ENCODE data around the gene ASB18. TPM values are rescaled to one million over a fixed set of nuclear protein-coding genes. Genes with fewer than 3 reads are reported as not detected.

Gene ASB18
- total RNA-seq, 1 experiment from 2014 or later, result not detected

DNA sequence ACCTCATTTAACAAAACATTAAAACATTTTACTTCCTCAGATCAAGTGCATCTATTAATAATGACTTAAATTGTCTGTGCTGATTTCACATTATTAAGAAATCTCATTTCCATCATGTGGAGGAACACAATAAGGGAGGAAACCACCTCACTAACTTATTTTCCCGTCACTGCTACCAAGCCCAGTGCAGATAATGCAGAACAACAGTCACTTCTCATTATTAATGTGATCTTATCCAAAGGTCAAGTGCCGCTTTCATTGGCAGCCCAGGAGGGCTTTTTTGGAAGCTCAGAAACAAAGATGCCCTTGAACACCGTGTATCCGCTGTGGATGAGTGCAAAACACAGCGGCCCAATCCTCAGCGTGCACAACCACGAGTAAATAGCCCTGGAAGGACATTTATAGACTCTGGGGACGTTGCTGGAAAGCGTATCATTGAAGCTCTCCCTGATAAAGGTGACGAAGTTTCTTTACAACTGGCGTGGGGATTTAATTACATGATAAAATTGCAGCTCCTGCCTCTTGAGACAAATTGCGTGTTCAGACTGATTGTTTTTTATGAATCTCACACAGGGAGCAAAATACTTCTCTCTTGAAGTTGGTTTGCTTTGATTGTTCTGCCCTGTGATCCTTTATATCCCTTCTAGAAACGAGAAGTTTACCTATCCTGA lies 13.2 kb downstream of the ASB18 start:
- H3K9me3 Mint-ChIP-seq (ENCODE audit: unreplicated experiment), result no peaks in the 10 kb centered on the region
- no peaks in the 10 kb centered on the region for H3K36me3 Mint-ChIP-seq (ENCODE audit: insufficient read depth, unreplicated experiment)
- H3K27me3 Mint-ChIP-seq (ENCODE audit: insufficient read depth, unreplicated experiment), result peaks cover 64% of the 10 kb centered on the region
- TF ChIP-seq CTCF (IDR thresholded peaks at IDR 0.05; ENCODE audit: unreplicated experiment), result no peak
- intact Hi-C loops (cut with micrococcal nuclease), result no loop called here
- no peak overlapping the region for H3K27ac Mint-ChIP-seq (ENCODE audit: low read depth, unreplicated experiment)
- ChIA-PET POLR2A (no interaction called here), CTCF (no interaction called here)
- no peak overlapping the region for H3K4me3 Mint-ChIP-seq (ENCODE audit: unreplicated experiment)
- DNase-seq (ENCODE audit: unreplicated experiment), result no peak
- H3K4me1 Mint-ChIP-seq (ENCODE audit: insufficient read depth, unreplicated experiment), result no peaks in the 10 kb centered on the region
- no TSS peak for BruUV-seq (replicated peaks)

DNA sequence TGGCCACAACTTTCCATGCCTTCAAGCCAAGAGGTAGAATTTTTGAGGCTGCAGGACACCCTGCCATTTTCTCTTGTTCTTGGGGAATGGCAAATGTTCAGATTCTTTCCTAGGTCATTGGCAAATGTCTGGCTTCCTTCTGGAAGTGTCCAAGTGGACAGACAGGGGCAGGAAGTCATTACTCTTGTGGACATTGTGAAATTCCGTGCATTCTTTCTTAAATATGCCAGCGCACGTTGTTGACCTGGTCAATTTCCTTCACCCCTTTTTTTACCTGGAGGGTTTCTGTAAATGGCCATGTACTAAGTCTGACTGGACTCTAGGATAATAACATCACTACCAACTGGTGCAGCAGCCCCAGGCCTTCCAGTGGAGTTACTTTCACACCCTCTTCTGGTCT lies 13.9 kb downstream of the ASB18 start:
- no peak overlapping the region for H3K27ac Mint-ChIP-seq (ENCODE audit: low read depth, unreplicated experiment)
- peaks cover 67% of the 10 kb centered on the region for H3K27me3 Mint-ChIP-seq (ENCODE audit: insufficient read depth, unreplicated experiment)
- DNase-seq (ENCODE audit: unreplicated experiment), result no peak
- no peaks in the 10 kb centered on the region for H3K9me3 Mint-ChIP-seq (ENCODE audit: unreplicated experiment)
- no peak overlapping the region for H3K4me3 Mint-ChIP-seq (ENCODE audit: unreplicated experiment)
- TF ChIP-seq CTCF (IDR thresholded peaks at IDR 0.05; ENCODE audit: unreplicated experiment), result no peak
- H3K4me1 Mint-ChIP-seq (ENCODE audit: insufficient read depth, unreplicated experiment), result no peaks in the 10 kb centered on the region
- intact Hi-C loops (cut with micrococcal nuclease), result no loop called here
- no peaks in the 10 kb centered on the region for H3K36me3 Mint-ChIP-seq (ENCODE audit: insufficient read depth, unreplicated experiment)
- ChIA-PET POLR2A (no interaction called here), CTCF (interaction anchor here (0.7 kb wide), 1 partner anchor 949 kb away, joined by 3 read pairs; no protein-coding TSS in a partner anchor)
- BruUV-seq (replicated peaks), result no TSS peak

DNA sequence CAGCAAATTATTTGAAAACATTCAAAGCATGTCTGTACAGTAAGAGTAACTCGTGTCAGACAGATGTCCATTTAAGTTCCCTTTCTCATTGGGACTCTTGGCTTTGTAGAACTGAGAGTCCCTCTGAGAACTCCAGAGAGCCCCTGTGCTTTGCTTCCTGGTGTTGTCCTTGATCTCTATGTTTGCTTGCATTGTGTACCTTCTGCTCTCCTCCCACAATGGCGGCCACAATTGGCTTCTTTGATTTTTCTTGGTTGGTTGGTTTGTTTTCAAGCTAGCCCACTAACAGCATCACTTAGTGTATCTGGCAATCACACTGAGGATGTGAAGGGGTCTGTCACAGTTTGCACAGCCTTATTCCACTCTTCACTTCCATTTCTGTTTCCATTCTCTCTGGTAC lies 15.1 kb downstream of the ASB18 start:
- no peak overlapping the region for H3K27ac Mint-ChIP-seq (ENCODE audit: low read depth, unreplicated experiment)
- H3K27me3 Mint-ChIP-seq (ENCODE audit: insufficient read depth, unreplicated experiment), result peaks cover 70% of the 10 kb centered on the region
- ChIA-PET CTCF (interaction anchor here (0.5 kb wide), 1 partner anchor 17 kb away, joined by 3 read pairs; no protein-coding TSS in a partner anchor), POLR2A (no interaction called here)
- no peaks in the 10 kb centered on the region for H3K36me3 Mint-ChIP-seq (ENCODE audit: insufficient read depth, unreplicated experiment)
- H3K9me3 Mint-ChIP-seq (ENCODE audit: unreplicated experiment), result no peaks in the 10 kb centered on the region
- intact Hi-C loops (cut with micrococcal nuclease), result no loop called here
- TF ChIP-seq CTCF (IDR thresholded peaks at IDR 0.05; ENCODE audit: unreplicated experiment), result no peak
- no peak for DNase-seq (ENCODE audit: unreplicated experiment)
- no peaks in the 10 kb centered on the region for H3K4me1 Mint-ChIP-seq (ENCODE audit: insufficient read depth, unreplicated experiment)
- no TSS peak for BruUV-seq (replicated peaks)
- no peak overlapping the region for H3K4me3 Mint-ChIP-seq (ENCODE audit: unreplicated experiment)

GRCh38 chr2:236246711-236247246 lies 17.4 kb downstream of the ASB18 start:
- DNase-seq (ENCODE audit: unreplicated experiment), result no peak
- Mint-ChIP-seq H3K4me1 (ENCODE audit: insufficient read depth, unreplicated experiment) (no peaks in the 10 kb centered on the region), H3K4me3 (ENCODE audit: unreplicated experiment) (no peak overlapping the region), H3K27me3 (ENCODE audit: insufficient read depth, unreplicated experiment) (peaks cover 60% of the 10 kb centered on the region), H3K27ac (ENCODE audit: low read depth, unreplicated experiment) (no peak overlapping the region), H3K36me3 (ENCODE audit: insufficient read depth, unreplicated experiment) (no peaks in the 10 kb centered on the region), H3K9me3 (ENCODE audit: unreplicated experiment) (no peaks in the 10 kb centered on the region)
- BruUV-seq (replicated peaks), result no TSS peak
- intact Hi-C loops (cut with micrococcal nuclease), result no loop called here
- ChIA-PET CTCF (no interaction called here), POLR2A (interaction anchor here (0.6 kb wide), 1 partner anchor 450 kb away, joined by 4 read pairs; no protein-coding TSS in a partner anchor)
- TF ChIP-seq CTCF (IDR thresholded peaks at IDR 0.05; ENCODE audit: unreplicated experiment), result no peak

Measured in MCF 10A (cell line).